Bronchial epithelial cell (primary cell): Measurements from ENCODE around the gene RBM19. TPM values are rescaled to one million over a fixed set of nuclear protein-coding genes. Genes with fewer than 3 reads are reported as not detected.
A peak's percentile ranks its signal among the peaks of the same experiment; 100 is the strongest.

Experiments used
- DNase-seq: peaks from one replicate; pipeline ENCODE4 v3.0.0-alpha.2; 2010; ENCODE audit warnings: low read depth
- FAIRE-seq: peaks from 2 replicates; lab custom pipeline; 2011; peaks lifted over from hg19 to GRCh38; lab: Jason Lieb, UNC
- H3K27me3 ChIP-seq: 2 replicates; pipeline ENCODE4 v1.5.1; 2011; ENCODE audit warnings: low read length; ENCODE audit not compliant: control insufficient read depth, insufficient read depth
- H3K36me3 ChIP-seq: 2 replicates; pipeline ENCODE4 v1.5.1; 2011; ENCODE audit warnings: low read length; ENCODE audit not compliant: control insufficient read depth, insufficient read depth
- H3K4me3 ChIP-seq: 2 replicates; pipeline ENCODE4 v1.5.1; 2011; ENCODE audit warnings: mild to moderate bottlenecking, low read depth, low read length, control low read depth
- total RNA-seq: library from RNA; depleted of rRNA; stranded (reverse); fragments of >200 nt; gene quantifications from 2 replicates; pipeline ENCODE4 v1.2.1, GENCODE V29; 2014
- TF ChIP-seq, protein P1 (sequence below): IDR thresholded peaks from 2 replicates; pipeline ENCODE4 v1.5.1; 2011; ENCODE audit warnings: mild to moderate bottlenecking, moderate library complexity, low read length, control low read depth, inconsistent platforms; ENCODE audit not compliant: insufficient read depth, severe bottlenecking

Gene RBM19
- total RNA-seq, 1 donor from 2014 or later, result 19.0 TPM

DNA sequence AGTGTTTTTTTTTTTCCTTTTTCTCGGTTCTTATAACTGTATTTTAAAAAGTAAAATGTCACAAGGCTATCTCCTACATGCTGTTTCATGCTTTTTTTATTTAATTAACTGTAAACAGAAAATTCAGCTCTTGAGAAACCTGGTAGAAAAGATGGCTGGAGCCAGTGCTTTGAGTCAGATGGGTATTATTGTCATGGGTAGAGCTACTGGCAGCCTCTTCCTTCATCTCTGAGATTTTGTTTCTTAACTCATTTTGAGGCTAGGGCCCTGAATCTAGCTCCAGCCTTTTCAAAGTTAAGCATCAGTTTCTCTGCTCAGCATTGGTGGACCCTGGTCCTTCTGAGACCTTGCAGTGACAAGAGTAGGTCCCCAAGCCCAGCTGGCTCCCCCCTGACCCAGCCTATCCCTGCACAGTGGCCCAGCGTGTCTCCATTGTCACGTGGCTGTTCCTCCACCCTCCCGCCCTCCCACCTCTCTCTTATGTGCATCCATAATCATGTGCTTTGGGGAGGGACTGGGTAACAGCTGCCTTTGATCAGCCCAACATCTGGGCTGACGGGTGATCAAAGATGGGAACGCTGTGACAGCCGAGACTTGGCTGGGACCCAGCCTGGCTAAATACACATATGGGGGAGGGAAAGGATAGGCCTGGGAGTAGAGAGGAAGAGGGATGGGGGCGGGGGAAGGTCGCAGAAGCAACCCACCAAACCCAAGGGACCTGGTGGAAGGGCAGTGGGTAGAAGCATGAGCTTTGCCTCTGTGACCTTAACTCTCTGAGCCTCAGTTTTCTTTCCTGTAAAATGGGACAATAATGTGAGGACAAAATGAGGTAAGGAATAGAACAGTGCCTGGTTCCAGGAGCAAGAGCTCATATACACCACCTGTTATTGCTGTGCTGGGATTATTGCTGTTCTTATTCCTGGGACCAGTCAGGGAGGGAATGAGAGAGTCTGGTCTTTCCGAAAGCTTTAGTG is 24.4 kb upstream of the RBM19 start:
- Histone ChIP-seq H3K27me3 (no peaks in the 10 kb centered on the region), H3K4me3 (no peak overlapping the region), H3K36me3 (no peaks in the 10 kb centered on the region)
- DNase-seq, result no peak
- TF ChIP-seq, protein P1, sequence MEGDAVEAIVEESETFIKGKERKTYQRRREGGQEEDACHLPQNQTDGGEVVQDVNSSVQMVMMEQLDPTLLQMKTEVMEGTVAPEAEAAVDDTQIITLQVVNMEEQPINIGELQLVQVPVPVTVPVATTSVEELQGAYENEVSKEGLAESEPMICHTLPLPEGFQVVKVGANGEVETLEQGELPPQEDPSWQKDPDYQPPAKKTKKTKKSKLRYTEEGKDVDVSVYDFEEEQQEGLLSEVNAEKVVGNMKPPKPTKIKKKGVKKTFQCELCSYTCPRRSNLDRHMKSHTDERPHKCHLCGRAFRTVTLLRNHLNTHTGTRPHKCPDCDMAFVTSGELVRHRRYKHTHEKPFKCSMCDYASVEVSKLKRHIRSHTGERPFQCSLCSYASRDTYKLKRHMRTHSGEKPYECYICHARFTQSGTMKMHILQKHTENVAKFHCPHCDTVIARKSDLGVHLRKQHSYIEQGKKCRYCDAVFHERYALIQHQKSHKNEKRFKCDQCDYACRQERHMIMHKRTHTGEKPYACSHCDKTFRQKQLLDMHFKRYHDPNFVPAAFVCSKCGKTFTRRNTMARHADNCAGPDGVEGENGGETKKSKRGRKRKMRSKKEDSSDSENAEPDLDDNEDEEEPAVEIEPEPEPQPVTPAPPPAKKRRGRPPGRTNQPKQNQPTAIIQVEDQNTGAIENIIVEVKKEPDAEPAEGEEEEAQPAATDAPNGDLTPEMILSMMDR, result no peak
- FAIRE-seq, result no peak

GRCh38 chr12:113988976-113989375 is 22.9 kb upstream of the RBM19 start:
- FAIRE-seq, result peak; percentile 87
- H3K36me3 ChIP-seq, result no peaks in the 10 kb centered on the region
- H3K27me3 ChIP-seq, result no peaks in the 10 kb centered on the region
- TF ChIP-seq, protein P1, result no peak
- no peak overlapping the region for H3K4me3 ChIP-seq
- DNase-seq, result no peak

DNA sequence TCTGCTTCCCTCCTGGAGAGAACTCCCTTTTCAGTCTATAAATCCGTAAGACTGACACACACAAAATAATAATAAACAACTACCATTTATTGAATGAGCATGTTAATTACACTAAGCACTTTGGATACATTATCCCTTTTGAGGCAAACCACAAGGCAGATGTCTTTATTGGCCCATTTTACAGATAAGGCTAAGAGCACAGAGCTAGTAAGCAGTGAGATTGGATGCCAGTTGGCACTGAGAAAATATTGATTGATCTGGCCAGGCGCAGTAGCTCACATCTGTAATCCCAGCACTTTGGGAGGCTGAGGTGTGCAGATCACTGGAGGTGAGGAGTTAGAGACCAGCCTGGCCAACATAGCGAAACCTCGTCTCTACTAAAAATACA is 21.9 kb upstream of the RBM19 start:
- H3K4me3 ChIP-seq, result no peak overlapping the region
- H3K36me3 ChIP-seq, result no peaks in the 10 kb centered on the region
- DNase-seq, result no peak
- FAIRE-seq, result no peak
- H3K27me3 ChIP-seq, result no peaks in the 10 kb centered on the region
- TF ChIP-seq, protein P1, result no peak

DNA sequence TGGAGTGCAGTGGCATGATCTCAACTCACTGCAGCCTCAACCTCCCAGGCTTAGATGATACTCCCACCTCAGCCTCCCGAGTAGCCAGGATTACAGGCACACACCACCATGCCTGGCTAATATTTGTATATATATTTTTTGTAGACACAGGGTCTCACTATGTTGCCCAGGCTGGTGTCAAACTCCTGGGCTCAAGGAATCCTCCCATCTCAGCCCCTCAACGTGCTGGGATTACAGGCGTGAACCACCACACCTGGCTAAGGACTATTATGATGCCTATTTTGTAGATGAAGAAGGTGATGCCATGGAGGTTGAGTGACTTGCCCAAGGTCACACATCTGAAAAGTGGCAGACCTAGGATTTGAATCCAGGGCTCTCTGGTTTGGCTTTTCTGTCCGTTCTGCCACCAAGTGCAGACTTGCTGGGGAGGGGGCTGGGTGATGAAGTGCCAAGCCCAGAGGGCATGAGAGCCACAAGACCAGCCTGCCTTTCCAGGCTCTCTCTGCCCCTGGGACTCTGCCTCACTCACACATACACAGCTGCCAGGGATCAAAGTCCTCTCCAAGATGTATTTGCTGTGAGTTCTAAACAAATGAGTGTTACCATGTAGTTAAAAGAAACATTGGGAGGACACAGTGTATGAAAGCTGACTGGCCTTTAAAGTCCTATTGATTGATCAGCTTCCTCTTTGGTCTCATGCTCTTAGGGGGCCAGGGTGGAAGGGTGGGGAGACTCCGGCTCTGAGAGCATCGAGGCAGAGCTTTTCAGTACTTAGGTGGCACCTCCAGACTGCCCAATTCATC is 21.3 kb upstream of the RBM19 start:
- Histone ChIP-seq H3K27me3 (no peaks in the 10 kb centered on the region), H3K36me3 (no peaks in the 10 kb centered on the region), H3K4me3 (no peak overlapping the region)
- FAIRE-seq (no peak), DNase-seq (no peak)
- TF ChIP-seq, protein P1, result no peak

GRCh38 chr12:113984464-113984863 is 18.3 kb upstream of the RBM19 start:
- H3K27me3 ChIP-seq, result no peaks in the 10 kb centered on the region
- peak; percentile 13 for FAIRE-seq

More at GRCh38 chr12:113984464-113984863, 18.3 kb upstream of the RBM19 start:
- DNase-seq, result no peak
- Histone ChIP-seq H3K36me3 (no peaks in the 10 kb centered on the region), H3K4me3 (no peak overlapping the region)
- TF ChIP-seq, protein P1, result no peak
